NB4 (cell line): ENCODE data around the gene RELT.
A peak's percentile ranks its signal among the peaks of the same experiment; 100 is the strongest.

Source experiments
- DNase-seq: peaks from one replicate; pipeline ENCODE4 v3.0.0; 2010; ENCODE audit warnings: low read depth
- H3K4me3 ChIP-seq: one replicate; pipeline ENCODE4 v1.5.1; 2011; ENCODE audit warnings: mild to moderate bottlenecking, low read depth, low read length, moderate library complexity
- CTCF ChIP-seq: IDR thresholded peaks from one replicate; pipeline ENCODE4 v1.5.1; 2012; ENCODE audit warnings: low read depth, low read length
- MAX ChIP-seq: IDR thresholded peaks from 2 replicates; pipeline ENCODE4 v1.6.1; 2011; ENCODE audit warnings: low read depth, low read length
- MYC ChIP-seq: IDR thresholded peaks from 2 replicates; pipeline ENCODE4 v1.6.1; 2011; ENCODE audit warnings: low read depth, low read length
- POLR2A ChIP-seq: IDR thresholded peaks from 2 replicates; pipeline ENCODE4 v1.6.1; 2011; ENCODE audit warnings: mild to moderate bottlenecking; ENCODE audit not compliant: insufficient read length; ENCODE audit errors: extremely low read depth

The RELT gene

GRCh38 chr11:73379189-73379880, 3.1 kb downstream of the RELT start:
- no peak overlapping the region for H3K4me3 ChIP-seq
- no peak for DNase-seq
- no peak for TF ChIP-seq MAX
- TF ChIP-seq MYC = no peak
- no peak for TF ChIP-seq POLR2A
- TF ChIP-seq CTCF = no peak

GRCh38 chr11:73380331-73380730, 4.1 kb downstream of the RELT start:
- peak; percentile 30 for DNase-seq
- TF ChIP-seq MAX = no peak
- TF ChIP-seq MYC = no peak
- TF ChIP-seq POLR2A = no peak
- TF ChIP-seq CTCF = no peak
- no peak overlapping the region for H3K4me3 ChIP-seq

- no peak for DNase-seq
- TF ChIP-seq MYC (no peak), MAX (no peak), CTCF (no peak), POLR2A (no peak)
- H3K4me3 ChIP-seq = no peak overlapping the region
Observed at GRCh38 chr11:73380897-73381410, 4.8 kb downstream of the RELT start.

GRCh38 chr11:73381589-73381988, 5.4 kb downstream of the RELT start:
- TF ChIP-seq POLR2A (no peak), CTCF (no peak), MAX (no peak), MYC (no peak)
- DNase-seq = peak; percentile 50
- no peak overlapping the region for H3K4me3 ChIP-seq

GRCh38 chr11:73382183-73382582, 6.0 kb downstream of the RELT start:
- no peak overlapping the region for H3K4me3 ChIP-seq
- TF ChIP-seq POLR2A (no peak), CTCF (no peak), MAX (no peak), MYC (no peak)
- DNase-seq = no peak
